OCI-LY1 (cell line): ENCODE measurements around the gene TADA1.

Source experiments
- H2AFZ ChIP-seq: fragments of 200-600 bp; sonication (generic), shearing (Covaris generic); 2 replicates; pipeline ENCODE4 v1.6.0; 2014; ENCODE audit warnings: antibody characterized with exemption, mild to moderate bottlenecking, low read length
- H3F3A ChIP-seq: fragments of 200-600 bp; sonication (generic), shearing (Covaris generic); 2 replicates; pipeline ENCODE4 v1.6.0; 2014; ENCODE audit warnings: mild to moderate bottlenecking, antibody characterized with exemption, low read length, moderate library complexity; ENCODE audit not compliant: insufficient read depth
- H3K27ac ChIP-seq: fragments of 200-600 bp; sonication (generic); 2 replicates; pipeline ENCODE4 v1.5.1; 2014; ENCODE audit warnings: low read length, mixed run types, mild to moderate bottlenecking, low read depth; ENCODE audit not compliant: poor library complexity, severe bottlenecking
- H3K27me3 ChIP-seq: fragments of 200-600 bp; sonication (generic); 2 replicates; pipeline ENCODE4 v1.6.0; 2014; ENCODE audit warnings: antibody characterized with exemption, mild to moderate bottlenecking, low read length, moderate library complexity; ENCODE audit not compliant: insufficient read depth
- H3K36me3 ChIP-seq: fragments of 200-600 bp; sonication (generic); 2 replicates; pipeline ENCODE4 v1.6.1; 2014; ENCODE audit warnings: mild to moderate bottlenecking, antibody characterized with exemption, low read length, moderate library complexity, mixed read lengths; ENCODE audit not compliant: insufficient read depth
- H3K4me1 ChIP-seq: fragments of 200-600 bp; sonication (generic); 2 replicates; pipeline ENCODE4 v1.5.1; 2014; ENCODE audit warnings: mild to moderate bottlenecking, low read length, moderate library complexity; ENCODE audit not compliant: insufficient read depth, severe bottlenecking
- H3K4me2 ChIP-seq: fragments of 200-600 bp; sonication (generic), shearing (Covaris generic); 2 replicates; pipeline ENCODE4 v1.6.1; 2014; ENCODE audit warnings: low read length
- H3K4me3 ChIP-seq: fragments of 200-600 bp; sonication (generic); 2 replicates; pipeline ENCODE4 v1.5.1; 2014; ENCODE audit warnings: low read length, low read depth, mild to moderate bottlenecking, mixed read lengths; ENCODE audit not compliant: poor library complexity, severe bottlenecking
- H3K79me2 ChIP-seq: fragments of 200-600 bp; shearing (Covaris generic); 2 replicates; pipeline ENCODE4 v1.6.1; 2016; ENCODE audit warnings: mixed run types, low read length, mixed read lengths; ENCODE audit not compliant: insufficient read depth
- H3K9ac ChIP-seq: fragments of 200-600 bp; sonication (generic), shearing (Covaris generic); 2 replicates; pipeline ENCODE4 v1.6.1; 2014; ENCODE audit warnings: mild to moderate bottlenecking, low read length, mixed read lengths
- H3K9me2 ChIP-seq: fragments of 200-600 bp; sonication (generic), shearing (Covaris generic); 2 replicates; pipeline ENCODE4 v1.6.1; 2014; ENCODE audit warnings: low read depth, mild to moderate bottlenecking, low read length, mixed read lengths
- H3K9me3 ChIP-seq: fragments of 200-600 bp; shearing (Covaris generic); 2 replicates; pipeline ENCODE4 v1.6.1; 2014; ENCODE audit warnings: low read length, mixed read lengths
- H4K20me1 ChIP-seq: fragments of 200-600 bp; sonication (generic), shearing (Covaris generic); 2 replicates; pipeline ENCODE4 v1.6.0; 2016; ENCODE audit warnings: mild to moderate bottlenecking, low read length; ENCODE audit not compliant: insufficient read depth
- EZH2 ChIP-seq: fragments of 200-600 bp; sonication (generic), shearing (Covaris generic); IDR thresholded peaks from 2 replicates; pipeline ENCODE4 v1.8.0; 2017; ENCODE audit warnings: borderline replicate concordance, mixed run types, mild to moderate bottlenecking, antibody characterized with exemption, low read length, moderate library complexity, mixed read lengths
- TF ChIP-seq, protein P1 (sequence below): fragments of 200-600 bp; sonication (generic), shearing (Covaris generic); IDR thresholded peaks from 2 replicates; pipeline ENCODE4 v1.5.1; 2017; ENCODE audit warnings: mild to moderate bottlenecking, antibody characterized with exemption, low read length, moderate library complexity, mixed read lengths

Gene TADA1

DNA sequence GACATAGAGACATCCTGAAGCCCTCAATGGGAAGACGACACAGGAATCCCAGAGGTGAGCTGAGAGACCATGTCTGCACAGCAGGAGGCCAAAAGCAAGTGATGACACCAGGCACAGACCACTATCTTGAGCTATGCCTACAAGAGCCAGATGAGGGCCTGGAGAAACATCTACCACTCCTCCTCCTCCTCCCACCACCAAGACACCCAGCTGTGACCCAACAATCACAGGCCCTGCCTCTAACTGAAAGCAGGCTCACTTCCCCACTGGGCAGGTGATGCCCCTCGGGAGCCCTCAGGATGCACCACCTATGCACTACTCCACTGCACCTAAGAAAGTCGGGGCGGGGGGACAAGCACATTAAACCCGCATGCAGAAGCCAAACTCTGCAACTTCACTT, 16.5 kb downstream of the TADA1 start:
- Histone ChIP-seq H3K36me3 (peaks cover 100% of the 10 kb centered on the region), H3K4me2 (no peak overlapping the region), H3F3A (no peaks in the 10 kb centered on the region), H3K27me3 (no peaks in the 10 kb centered on the region), H3K4me1 (no peaks in the 10 kb centered on the region), H3K9ac (no peak overlapping the region), H4K20me1 (no peaks in the 10 kb centered on the region), H3K27ac (no peak overlapping the region), H3K9me2 (no peaks in the 10 kb centered on the region), H2AFZ (no peak overlapping the region), H3K9me3 (no peaks in the 10 kb centered on the region), H3K4me3 (no peak overlapping the region), H3K79me2 (no peaks in the 10 kb centered on the region)
- TF ChIP-seq, protein P1, sequence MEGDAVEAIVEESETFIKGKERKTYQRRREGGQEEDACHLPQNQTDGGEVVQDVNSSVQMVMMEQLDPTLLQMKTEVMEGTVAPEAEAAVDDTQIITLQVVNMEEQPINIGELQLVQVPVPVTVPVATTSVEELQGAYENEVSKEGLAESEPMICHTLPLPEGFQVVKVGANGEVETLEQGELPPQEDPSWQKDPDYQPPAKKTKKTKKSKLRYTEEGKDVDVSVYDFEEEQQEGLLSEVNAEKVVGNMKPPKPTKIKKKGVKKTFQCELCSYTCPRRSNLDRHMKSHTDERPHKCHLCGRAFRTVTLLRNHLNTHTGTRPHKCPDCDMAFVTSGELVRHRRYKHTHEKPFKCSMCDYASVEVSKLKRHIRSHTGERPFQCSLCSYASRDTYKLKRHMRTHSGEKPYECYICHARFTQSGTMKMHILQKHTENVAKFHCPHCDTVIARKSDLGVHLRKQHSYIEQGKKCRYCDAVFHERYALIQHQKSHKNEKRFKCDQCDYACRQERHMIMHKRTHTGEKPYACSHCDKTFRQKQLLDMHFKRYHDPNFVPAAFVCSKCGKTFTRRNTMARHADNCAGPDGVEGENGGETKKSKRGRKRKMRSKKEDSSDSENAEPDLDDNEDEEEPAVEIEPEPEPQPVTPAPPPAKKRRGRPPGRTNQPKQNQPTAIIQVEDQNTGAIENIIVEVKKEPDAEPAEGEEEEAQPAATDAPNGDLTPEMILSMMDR, result no peak
- no peak for TF ChIP-seq EZH2

DNA sequence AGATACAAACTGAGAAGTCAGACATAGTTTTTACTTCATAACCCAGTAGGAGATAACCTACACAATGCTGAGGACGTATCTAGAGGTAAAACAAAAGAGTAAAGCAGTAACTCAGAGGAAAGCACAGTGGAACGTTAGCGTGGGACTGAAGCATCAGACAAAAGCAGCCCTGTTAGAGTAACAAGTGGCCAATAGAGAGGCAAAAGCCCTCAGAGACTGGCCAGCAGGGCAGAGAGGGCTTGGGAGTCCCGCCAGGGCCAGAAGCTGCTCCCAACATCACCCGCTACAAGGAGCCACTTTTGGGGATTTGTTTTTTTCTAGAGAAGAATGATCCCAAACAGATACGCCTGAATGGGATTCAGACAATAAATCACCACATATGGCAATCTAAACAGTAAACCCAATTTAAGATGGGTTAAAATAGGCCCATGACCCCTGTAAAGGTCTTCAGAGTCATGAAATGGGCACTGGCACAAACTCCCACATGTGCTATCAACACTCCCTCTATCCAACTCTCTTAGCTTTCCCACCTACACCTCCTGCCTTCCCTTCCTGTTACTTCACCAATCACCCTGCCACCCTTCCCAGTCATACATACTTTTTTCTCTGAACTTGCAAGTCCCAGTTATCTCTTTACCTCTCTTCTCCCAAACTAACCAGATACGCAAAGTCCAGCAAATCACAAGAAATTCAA, 17.2 kb downstream of the TADA1 start:
- no peak overlapping the region for H3K4me2 ChIP-seq
- H3K36me3 ChIP-seq, result peaks cover 100% of the 10 kb centered on the region
- no peaks in the 10 kb centered on the region for H4K20me1 ChIP-seq
- H2AFZ ChIP-seq, result no peak overlapping the region
- no peak overlapping the region for H3K27ac ChIP-seq
- no peak overlapping the region for H3K9ac ChIP-seq
- no peaks in the 10 kb centered on the region for H3K9me2 ChIP-seq
- TF ChIP-seq EZH2, result no peak
- TF ChIP-seq, protein P1, result no peak
- H3K4me3 ChIP-seq, result no peak overlapping the region
- no peaks in the 10 kb centered on the region for H3K27me3 ChIP-seq
- no peaks in the 10 kb centered on the region for H3K4me1 ChIP-seq
- no peaks in the 10 kb centered on the region for H3K9me3 ChIP-seq
- no peaks in the 10 kb centered on the region for H3F3A ChIP-seq
- H3K79me2 ChIP-seq, result no peaks in the 10 kb centered on the region

DNA sequence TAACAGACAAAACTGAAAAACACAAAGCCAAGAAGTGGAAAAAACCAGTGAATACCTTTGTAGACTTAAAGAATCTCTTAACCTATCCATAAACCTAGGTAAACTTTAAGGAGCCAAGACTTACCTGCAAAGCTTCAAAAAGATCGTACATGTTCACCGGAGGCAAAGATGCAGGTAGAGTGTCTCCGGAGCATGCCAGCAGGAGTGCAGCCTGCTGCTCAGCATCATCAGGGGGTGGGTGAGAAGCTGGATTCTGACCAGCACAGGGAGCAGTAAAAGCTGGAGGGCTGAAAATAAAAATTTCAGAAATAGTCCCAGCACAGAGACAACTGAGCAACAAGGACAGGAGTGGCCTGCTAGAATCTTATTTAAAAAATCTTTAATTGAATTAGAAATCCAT, 18.1 kb downstream of the TADA1 start:
- no peak overlapping the region for H2AFZ ChIP-seq
- H3K9me2 ChIP-seq, result no peaks in the 10 kb centered on the region
- no peak overlapping the region for H3K27ac ChIP-seq
- peaks cover 100% of the 10 kb centered on the region for H3K36me3 ChIP-seq
- H3K79me2 ChIP-seq, result no peaks in the 10 kb centered on the region
- no peak for TF ChIP-seq EZH2
- TF ChIP-seq, protein P1, result no peak
- H3K4me2 ChIP-seq, result no peak overlapping the region
- H3F3A ChIP-seq, result no peaks in the 10 kb centered on the region
- no peaks in the 10 kb centered on the region for H4K20me1 ChIP-seq
- H3K9me3 ChIP-seq, result no peaks in the 10 kb centered on the region
- no peaks in the 10 kb centered on the region for H3K27me3 ChIP-seq
- H3K9ac ChIP-seq, result no peak overlapping the region
- no peak overlapping the region for H3K4me3 ChIP-seq
- peaks cover 2% of the 10 kb centered on the region for H3K4me1 ChIP-seq
